ENCODE measurements around the gene POLA2.
"Not testable (repeated sequence)": the region's sequence is repeated elsewhere in the genome, so short reads cannot be mapped to it uniquely, and the experiment has no call there.

The POLA2 gene, protein sequence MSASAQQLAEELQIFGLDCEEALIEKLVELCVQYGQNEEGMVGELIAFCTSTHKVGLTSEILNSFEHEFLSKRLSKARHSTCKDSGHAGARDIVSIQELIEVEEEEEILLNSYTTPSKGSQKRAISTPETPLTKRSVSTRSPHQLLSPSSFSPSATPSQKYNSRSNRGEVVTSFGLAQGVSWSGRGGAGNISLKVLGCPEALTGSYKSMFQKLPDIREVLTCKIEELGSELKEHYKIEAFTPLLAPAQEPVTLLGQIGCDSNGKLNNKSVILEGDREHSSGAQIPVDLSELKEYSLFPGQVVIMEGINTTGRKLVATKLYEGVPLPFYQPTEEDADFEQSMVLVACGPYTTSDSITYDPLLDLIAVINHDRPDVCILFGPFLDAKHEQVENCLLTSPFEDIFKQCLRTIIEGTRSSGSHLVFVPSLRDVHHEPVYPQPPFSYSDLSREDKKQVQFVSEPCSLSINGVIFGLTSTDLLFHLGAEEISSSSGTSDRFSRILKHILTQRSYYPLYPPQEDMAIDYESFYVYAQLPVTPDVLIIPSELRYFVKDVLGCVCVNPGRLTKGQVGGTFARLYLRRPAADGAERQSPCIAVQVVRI

DNA sequence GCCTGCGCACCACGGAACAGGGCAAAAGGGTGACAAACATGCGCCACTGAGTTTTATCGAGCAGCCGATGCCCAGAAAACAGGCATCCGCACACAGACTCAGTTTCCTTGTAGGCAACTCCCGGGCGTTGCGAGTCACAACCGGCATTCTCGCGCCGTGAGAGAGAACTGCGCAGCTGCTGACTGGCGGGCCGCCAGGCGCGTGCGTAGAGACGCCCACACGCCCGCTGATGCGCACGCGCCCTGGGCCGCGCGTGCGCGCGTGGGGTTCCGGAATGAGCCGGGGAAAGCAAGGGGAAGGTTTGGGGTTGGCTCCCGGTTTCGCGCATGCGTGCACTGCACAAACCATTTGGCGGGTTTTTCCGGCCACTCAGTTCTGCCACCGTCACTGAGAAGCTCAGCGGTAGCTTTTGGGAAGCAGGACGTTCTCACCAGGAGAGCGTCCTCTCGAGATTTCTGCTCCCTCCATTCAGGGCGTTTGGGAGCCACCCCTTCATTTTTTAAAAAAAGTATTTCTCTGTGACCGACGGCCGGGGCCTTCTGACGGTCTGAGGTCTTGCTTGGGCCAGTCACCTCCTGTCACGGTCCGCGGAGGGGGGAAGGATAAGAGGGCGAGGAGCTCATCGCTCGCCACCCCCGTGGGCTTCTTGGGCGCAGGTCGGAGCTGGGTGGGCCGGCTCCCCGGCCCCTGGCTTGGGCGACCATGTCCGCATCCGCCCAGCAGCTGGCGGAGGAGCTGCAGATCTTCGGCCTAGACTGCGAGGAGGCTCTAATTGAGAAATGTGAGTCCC is at the start of gene POLA2:
TSS of gene POLA2 (plus strand) at position 372 of the 790 bp plus-strand sequence. CDS start at position 703, 331 bp downstream.
- DNase-seq = peak; percentile 95

DNA sequence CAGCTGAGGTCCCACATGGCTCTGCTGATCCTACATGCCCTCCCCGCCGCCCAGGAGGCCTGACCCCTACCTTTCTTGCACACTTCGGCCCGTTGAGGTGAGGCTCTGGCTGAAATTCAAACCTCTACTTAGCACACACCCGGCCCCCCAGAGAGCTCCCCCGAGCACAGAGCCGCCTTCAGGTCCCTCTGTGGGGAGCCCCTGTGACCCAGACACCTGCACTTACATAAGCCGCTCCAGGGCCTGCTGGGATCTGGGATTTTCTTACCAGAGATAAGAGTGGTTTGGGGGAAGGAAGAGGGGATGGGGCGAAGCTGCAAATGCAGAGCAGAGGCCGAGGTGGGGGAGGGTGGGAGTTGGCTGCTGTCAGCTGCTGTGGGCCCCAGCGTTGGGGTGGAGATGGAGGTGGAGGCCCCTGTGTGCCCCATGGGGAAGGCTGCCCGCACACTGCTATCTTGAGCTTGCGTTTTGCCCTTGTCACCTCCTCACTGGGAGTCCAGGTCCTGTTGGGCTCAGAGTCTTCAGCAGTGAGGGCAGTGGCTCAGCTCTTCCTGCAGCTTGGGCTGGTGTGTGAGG is 49.4 kb upstream of the POLA2 start:
- no peak for DNase-seq

DNA sequence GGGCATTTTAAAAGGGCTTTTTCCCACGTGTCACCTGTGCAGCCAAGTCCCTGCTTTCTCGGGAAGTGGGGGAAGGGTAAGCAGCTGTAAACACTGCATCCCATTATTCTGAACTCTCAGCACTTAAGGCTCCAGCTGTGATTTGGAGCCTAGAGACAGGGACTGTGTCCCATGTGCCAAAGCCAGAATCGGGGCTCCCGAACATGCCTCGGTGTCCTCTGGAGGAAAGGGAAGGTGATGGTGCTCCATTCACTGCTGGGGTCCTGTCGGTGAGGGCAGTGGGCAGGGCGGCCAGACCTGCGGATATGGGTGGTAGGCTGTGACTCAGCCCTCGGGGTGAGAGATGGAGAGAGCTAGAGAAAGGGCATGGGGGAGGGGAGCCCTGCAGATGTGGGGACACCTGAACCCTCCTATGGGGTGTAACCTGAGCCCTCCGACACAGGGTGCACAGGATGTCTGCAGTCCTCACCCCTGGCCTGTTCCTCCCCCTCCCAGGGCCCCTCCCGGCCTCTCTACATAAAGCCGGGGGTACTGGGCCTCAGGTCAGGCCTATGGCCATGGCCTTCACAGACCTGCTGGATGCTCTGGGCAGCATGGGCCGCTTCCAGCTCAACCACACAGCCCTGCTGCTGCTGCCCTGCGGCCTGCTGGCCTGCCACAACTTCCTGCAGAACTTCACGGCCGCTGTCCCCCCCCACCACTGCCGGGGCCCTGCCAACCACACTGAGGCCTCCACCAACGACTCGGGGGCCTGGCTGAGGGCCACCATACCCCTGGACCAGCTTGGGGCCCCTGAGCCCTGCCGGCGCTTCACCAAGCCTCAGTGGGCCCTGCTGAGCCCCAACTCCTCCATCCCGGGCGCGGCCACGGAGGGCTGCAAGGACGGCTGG is 48.2 kb upstream of the POLA2 start:
- DNase-seq = no peak

DNA sequence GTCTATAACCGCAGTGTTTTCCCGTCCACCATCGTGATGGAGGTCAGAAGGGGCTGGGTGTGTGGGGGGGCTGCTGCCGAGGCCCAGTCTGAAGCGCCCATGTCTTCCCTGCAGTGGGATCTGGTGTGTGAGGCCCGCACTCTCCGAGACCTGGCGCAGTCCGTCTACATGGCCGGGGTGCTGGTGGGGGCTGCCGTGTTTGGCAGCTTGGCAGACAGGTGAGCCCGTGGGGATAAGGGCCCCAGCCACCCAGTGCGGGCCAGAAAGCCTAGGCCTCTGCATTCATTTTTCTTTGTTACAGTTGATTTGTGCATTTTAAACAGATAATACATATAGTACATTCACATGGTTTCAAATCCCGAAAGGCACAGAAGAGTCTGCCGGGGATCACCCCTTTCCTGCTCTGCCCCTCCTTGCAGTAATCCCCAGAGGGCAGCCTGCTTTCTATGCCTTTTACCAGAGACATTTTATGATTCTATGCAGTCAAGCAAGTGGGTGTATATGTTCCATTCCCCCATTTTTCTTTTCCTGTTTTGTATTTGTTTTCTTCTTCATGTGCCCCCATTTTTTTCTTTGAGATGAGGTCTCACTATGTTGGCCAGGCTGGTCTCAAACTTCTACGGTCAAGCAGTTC is 47.4 kb upstream of the POLA2 start:
- DNase-seq = no peak

DNA sequence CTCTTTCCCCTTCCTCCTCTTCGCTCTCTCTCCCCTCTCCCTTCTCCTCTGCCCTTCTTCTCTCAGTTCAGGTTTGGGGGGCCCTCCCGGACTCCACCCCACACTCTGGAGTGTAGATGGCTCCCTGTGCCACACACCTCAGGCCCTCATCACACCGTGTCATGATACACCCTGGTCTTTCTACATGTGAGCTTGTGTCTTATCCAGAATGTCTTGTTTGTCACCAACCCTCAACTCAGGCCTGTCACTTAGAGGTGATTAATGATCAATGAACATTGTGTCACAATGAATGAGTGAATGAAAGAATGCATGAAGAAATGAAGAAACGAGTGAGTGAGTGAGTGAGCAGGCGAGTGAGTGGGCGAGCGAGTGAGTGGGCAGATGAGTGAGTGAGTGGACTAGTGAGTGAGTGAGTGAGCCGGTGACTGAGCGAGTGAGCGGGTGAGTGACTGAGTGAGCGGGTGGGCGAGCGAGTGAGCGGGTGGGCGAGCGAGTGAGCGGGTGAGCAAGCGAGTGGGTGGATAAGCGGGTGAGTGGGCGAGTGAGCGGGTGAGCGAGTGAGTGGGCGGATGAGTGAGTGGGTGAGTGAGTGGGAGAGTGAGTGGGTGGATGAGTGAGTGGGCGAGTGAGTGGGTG is 46.2 kb upstream of the POLA2 start:
- DNase-seq = no peak

DNA sequence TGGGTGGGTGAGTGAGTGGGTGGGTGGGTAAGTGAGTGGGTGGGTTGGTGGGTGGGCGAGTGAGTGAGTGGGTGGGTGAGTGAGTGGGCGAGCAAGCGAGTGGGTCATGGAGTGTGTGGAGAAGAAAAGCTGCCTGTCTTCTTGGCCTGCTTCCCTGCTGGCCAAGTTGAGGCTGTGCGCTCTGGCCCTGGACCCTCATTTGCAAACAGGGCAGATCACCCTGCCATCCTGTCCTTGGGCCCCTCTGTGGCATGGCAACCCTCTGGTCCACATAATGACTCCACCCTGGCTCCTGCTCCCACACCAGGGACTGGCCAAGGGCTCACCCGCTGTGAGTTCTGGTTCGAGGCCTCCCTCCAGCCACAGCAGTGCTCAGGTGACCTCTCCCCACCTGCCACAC is 44.9 kb upstream of the POLA2 start:
- DNase-seq = no peak

DNA sequence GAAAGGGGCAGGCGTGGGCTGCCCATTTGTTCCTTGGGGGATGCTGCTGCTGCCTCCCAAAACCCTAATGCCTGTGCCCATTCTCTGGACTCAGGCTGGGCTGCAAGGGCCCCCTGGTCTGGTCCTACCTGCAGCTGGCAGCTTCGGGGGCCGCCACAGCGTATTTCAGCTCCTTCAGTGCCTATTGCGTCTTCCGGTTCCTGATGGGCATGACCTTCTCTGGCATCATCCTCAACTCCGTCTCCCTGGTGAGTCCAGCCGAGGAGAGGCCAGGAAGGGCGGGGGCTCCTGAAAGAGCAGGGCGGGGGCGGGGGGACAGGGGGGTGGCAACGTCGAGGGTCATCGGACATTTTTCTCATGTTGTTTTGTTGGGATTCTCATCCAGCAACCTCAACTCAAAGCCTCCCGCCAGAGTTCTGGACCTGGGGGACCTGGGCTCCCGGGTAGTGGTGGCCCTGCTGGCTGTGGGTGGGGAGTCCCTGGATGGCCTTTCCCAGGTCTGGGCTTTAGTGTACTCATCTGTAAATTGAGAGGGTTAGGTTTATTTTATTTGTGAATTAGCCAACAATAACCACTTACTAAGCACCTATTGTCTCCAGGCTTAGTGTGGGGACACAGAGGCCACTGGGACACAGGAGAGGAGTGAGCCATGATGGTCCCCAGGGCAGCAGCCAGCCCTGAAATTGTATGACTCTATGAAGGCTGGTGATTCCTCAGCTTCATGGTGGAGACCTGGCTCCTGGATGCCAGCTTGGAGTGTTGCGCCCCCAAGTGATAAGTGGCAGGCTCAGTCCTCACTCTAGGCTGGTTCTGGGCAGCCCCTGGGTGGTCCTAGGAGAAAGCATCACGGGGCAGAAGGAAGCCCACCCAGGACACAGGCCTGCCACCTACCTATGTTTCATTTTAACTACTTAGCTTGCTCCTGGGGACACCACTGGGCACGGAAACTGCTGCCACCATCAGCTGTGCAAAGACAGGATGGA is 44.0 kb upstream of the POLA2 start:
- DNase-seq = no peak

DNA sequence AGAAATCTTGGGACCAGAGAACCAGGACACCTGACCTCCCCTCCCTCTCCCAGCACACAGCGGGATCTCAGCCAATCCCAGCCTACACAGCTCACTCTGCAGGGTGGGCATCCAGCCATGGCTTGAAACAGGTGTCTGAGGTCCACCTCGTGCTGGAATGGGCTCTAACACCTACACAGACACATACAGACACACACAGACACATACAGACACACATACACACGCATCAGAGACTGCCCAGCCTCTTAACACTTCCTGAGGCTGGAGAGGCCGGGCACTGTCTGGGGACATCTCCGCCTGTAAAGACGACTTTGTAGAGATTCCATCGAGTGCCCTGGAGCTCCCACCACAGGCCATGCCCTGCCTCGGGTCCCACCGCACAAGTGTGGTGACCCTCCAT is 43.3 kb upstream of the POLA2 start:
- DNase-seq = no peak

DNA sequence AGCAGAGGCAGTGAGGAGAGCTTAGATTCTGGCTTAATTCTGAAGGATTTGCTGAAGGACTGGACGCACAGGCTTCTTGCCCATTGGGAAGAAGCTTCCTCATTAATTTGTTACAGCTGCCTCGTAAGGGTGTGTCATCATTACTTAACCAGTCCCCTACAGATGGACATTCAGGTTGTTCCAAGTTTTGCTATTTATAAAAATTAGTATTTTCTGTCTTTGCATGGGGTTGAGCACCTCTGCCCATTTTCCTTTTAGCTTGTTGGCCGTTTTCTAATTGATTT is 41.9 kb upstream of the POLA2 start:
- DNase-seq = no peak

DNA sequence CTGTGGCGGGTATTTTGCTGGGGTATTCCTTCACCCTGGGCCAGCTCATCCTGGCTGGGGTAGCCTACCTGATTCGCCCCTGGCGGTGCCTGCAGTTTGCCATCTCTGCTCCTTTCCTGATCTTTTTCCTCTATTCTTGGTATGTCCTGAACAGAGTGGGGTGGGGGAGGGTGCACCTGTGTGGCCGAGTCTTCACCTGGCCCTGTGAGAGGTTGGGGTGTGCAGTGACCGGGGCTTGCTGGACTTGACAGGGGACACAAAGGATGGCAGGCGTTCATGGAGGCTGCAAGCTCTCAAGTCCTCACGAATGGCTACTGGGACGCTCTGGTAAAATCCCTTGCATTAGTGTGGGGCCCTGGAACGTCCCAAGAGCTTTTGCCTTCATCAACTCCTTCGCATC is 40.7 kb upstream of the POLA2 start:
- no peak for DNase-seq

DNA sequence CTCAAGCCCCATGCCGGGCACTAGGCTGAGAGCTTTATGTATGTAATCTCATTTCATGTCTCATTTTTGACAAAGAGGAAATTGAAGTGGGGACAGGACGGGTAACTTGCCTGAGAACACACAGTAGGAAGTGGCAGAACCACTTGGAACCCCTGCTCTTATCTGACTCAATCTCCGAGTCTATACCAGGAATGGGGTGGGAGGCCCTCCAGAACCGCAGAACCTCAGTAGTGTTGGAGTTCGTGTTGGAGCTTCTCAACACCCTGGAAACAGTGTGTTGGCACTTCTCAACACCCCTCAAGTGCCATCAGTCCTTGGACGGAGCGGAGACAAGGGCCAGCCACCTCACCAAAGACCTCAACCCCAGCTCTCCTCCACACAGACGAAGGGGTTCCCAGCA is 38.8 kb upstream of the POLA2 start:
- no peak for DNase-seq

DNA sequence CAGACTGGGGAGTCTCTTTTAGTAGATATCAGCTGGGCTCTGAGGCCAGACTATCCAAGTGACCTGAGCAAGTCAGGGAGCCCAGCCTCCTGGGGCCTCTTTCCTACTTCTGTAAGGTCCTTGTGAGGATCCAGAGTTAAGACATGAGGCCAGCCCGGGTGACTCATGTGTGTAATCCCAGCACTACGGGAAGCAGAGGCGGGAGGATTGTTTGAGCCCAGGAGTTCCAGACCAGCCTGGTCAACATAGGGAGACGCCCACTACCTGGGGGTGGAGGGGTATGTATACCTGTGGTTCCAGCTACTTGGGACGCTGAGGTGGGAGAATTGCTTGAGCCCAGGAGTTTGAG is 36.9 kb upstream of the POLA2 start:
- peak; percentile 32 for DNase-seq

DNA sequence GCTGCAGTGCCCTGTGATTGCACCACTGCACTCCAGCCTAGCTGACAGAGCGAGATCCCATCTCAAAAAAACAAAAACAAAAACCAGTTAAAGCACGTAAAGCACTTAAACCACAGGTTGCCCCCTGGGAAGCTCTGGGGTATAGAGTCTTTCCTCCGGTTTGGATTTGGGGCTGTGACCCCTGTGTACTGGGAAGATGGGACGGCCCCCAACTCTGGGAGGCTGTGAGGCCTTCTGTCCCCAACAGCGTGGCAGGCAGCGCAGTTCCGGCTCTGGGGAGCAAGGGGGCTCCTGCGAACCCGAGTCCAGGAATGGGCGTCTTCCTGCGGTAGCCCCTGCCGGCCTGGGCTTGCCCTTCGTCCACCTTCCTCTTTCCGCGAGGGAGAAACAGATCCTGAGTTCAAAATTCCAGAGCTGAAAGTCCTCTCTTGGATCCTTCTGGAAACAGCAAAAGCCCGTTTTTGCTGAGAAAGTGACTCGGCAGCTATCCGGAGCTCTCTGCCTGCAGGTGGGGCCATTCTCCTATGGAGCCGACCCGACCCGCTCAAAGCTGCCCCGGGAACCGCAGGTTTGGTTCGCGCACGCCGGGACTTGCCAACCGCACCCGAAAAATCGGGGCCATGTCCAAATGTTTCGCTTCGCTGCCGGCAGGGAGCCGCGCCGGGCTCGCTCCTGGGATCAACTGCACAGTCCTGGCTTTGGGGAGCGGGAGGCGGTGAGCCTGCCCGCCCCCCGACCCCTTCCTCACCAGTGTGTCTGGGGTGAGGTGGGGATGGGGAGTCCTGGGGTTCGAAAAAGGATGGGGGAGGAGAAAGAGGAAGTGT is 36.3 kb upstream of the POLA2 start:
- peak; percentile 6 for DNase-seq

DNA sequence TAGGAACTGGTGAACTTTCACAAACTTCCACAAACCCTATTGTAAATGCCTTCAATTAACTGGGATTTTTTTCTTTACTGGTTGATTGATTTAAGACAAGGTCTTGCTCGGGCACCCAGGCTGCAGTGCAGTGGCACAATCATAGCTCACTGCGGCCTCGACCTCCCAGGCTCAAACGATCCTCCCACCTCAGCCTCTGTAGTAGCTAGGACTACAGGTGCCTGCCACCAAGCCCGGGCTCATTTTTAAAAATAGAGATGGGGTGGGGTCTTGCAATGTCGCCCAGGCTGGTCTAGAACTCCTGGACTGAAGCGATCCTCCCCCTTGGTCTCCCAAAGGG is 35.7 kb upstream of the POLA2 start:
- DNase-seq = no peak

DNA sequence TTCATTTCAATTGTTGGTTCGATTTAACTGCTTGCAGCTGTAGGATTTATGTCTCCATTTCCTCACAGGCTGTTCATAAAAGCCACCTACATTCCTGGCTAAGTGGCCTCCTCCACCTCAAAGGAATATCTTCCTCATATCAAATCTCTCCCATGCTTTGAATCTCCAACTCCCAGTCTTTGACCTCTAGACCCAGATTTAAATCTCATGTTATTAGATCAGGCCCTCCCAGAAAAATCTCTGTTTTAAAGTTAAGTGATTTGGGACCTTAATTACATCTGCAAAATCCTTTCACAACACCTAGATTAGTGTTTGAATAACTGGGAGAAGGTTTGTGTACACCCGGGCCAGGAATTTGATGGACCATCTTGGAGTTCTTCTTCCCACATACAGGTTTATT is 33.9 kb upstream of the POLA2 start:
- no peak for DNase-seq

DNA sequence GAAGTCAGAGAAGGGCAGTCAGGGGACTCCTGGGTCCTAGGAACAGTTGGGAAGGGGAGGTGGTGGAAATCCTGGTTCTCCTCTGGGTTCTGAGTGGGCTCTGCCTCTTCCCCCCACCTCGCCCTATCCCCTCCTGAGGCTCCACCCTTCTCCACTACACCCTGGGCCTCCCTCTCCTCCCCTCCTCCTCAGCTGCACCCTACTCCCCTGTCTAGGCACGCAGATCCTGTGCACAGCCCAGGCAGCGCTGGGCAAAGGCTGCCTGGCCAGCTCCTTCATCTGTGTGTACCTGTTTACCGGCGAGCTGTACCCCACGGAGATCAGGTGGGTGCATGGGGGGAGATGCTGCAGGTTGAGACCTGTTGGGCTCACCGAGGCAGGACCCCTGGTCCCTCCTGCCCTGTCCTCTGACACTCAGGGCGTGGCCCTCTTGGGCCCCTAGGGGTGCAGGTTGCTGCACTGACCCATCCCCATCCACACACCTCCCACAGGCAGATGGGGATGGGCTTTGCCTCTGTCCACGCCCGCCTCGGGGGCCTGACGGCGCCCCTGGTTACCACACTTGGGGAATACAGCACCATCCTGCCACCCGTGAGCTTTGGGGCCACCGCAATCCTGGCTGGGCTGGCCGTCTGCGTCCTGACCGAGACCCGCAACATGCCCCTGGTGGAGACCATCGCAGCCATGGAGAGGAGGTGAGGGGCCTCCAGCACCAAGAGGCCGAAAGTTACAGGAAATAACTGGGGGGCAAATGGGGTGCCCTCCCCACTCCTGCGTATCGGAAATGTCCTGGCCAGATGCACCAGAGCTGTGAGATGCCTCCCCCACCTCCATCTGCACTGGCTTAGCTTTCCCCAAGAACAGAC is 25.3 kb upstream of the POLA2 start:
- no peak for DNase-seq

DNA sequence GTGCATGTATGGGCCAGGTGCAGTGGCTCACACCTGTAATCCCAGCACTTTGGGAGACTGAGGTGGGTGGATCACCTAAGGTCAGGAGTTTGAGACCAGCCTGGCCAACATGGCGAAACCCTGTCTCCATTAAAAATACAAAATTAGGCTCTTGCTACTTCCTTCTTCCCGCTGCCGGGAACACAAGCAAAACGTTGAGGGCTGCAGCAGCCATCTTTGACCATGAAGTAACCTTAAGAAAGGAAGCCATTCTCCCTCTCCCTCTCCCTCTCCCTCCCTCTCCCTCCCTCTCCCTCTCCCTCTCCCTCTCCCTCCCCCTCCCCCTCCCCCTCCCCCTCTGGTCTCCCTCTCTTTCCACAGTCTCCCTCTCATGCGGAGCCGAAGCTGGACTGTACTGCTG is 23.5 kb upstream of the POLA2 start:
- not testable (repeated sequence) for DNase-seq

DNA sequence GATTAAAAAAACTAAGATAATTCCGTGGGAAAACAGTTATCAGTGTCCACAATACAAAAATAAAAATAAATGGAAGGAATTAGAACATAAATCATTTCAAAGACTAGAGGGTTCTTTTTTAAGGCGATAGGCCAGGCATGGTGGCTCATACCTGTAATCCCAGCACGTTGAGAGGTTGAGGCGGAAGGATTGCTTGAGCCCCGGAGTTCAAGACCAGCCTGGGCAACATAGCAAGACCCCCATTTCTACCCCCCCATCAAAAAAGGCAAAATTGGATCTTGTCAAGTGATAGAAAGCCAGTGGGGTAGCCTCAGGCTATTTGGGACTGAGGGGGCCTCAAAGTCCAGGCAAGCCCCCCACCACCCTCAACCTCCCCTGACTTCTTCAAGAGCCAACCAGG is 20.6 kb upstream of the POLA2 start:
- DNase-seq = no peak

DNA sequence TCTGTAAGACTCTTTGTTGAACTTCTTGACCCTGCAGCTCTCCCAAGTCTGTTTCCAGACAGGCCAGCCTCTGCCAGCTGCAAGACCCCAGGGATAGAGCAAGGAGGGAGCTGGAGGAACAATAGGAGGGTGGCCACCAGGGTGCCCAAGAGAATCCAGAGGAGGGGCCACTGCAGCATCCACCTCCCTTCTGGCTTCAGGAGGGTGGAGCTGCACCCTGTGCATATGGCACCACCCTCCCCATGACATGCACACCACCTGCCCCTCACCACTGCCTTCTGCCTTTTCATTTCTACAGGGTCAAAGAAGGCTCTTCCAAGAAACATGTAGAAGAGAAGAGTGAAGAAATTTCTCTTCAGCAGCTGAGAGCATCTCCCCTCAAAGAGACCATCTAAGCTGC is 20.1 kb upstream of the POLA2 start:
- no peak for DNase-seq
